DMS153 (cell line): ENCODE measurements around the gene DPCD.
A peak's percentile ranks its signal among the peaks of the same experiment; 100 is the strongest.
"Not testable (repeated sequence)": the region's sequence is repeated elsewhere in the genome, so short reads cannot be mapped to it uniquely, and the experiment has no call there.

Experiments used
- DNase-seq: peaks from one replicate; lab custom pipeline; 2025; lab: John Stamatoyannopoulos, UW

Gene DPCD

GRCh38 chr10:101618871-101619270 is 30.8 kb downstream of the DPCD start:
- DNase-seq: no peak

DNA sequence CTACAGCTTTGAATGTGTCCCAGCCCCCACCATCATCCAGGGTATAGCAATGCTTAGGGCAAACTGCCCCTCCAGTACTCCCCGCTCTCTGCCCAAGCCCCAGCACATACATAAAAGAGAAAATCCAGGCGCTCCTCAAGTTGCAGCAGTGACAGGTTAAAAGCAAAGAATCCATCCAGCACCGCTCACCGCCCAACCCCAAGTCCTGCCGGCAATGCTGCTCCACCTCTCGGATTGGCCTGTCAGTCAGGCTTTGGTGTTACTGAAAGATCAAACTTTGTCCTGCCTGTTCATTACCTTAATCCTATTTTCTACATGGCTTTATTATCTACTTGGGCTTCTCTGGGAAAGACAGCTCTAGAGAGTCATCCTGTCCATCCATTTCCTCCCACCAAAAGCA is 31.9 kb downstream of the DPCD start:
- no peak for DNase-seq

GRCh38 chr10:101623528-101623927 is 35.4 kb downstream of the DPCD start:
- DNase-seq: no peak

DNA sequence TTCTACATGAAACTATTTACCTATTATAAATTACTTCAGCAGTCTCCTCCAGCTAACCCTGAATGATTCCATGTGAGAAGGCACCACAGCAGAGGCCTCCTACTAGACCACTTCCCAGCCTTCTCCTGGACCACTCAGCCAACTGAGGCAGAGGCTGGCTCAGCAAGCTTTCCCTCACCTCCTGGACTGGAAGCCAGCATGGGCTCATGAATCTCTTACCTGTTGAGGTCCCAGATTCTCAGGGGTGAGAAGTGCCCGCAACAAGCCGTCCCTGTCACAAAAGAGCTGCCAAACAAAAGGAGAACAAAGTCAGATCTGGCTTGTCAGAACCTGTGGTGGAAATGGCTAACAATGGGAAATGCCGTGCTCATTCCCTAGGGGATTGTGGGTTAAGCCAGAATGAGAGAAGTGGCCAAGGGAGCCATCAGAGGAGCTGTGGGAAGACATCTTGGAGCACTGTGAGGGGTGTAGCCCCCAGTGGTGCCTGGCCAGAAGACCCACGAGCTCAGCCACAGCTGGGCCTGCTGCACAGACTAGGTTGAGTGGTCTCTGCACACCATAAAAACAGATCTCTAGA is 36.5 kb downstream of the DPCD start:
- peak; percentile 36 for DNase-seq

DNA sequence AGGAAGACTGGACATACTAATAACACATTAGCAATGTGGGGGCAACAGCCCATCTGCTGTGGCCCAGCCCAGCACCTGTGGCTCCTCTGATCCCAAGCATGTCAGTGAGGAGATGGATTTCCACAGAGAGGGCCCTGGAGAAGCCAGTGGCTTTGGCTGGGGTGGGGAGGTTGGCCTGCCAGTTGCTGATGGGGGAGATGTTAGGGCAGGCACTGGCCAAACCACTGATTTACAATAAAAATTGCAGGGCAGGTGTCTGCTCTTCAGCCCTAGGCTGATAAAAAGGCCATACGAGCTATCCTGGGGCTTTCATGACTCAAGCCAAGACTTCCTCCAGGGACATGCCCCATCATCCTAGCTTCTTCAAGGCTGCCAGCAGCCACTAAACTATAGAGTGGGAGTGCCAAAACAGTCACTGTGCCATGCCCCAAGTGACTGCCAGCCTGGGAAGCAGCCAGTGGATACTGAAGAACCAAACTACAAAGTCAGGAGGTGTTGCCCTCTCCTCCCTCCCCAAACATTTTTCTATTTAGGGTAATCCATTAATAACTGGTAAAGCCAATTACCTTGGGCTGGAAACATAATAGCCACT is 37.8 kb downstream of the DPCD start:
- DNase-seq: no peak

GRCh38 chr10:101629837-101630632 is 41.9 kb downstream of the DPCD start:
- no peak for DNase-seq

- DNase-seq: no peak
Measured at GRCh38 chr10:101630633-101630920, 42.5 kb downstream of the DPCD start.

DNA sequence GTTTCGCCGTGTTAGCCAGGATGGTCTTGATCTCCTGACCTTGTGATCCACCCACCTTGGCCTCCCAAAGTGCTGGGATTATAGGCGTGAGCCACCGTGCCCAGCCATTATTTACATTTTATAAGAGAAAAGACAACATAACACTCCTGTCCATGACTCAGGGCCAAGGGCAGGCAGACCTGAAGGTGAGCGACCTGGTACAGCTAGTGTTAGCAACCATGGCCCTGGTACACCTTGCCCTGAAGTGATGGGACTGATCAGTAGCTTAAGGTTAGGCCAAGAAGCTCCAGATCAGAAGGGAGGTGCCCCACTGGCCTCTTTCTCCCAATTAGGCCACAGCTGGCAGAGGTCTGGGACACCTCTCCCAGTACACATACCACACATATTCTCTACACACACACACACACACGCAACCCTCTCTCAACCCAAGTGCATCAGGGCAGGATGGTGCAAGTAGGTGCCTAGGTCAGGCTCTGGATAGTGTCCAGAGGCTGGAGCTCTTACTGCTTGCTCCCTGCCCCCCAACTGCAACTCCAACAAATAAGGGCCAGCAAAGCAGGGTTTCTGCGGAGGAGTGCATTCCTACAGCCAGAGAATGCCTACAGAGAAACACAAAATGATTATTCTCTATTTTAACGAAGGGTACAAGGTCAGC is 43.8 kb downstream of the DPCD start:
- no peak for DNase-seq

GRCh38 chr10:101633510-101633909 is 45.4 kb downstream of the DPCD start:
- DNase-seq: not testable (repeated sequence)

- DNase-seq: no peak
Measured at GRCh38 chr10:101639141-101639900, 51.2 kb downstream of the DPCD start.

DNA sequence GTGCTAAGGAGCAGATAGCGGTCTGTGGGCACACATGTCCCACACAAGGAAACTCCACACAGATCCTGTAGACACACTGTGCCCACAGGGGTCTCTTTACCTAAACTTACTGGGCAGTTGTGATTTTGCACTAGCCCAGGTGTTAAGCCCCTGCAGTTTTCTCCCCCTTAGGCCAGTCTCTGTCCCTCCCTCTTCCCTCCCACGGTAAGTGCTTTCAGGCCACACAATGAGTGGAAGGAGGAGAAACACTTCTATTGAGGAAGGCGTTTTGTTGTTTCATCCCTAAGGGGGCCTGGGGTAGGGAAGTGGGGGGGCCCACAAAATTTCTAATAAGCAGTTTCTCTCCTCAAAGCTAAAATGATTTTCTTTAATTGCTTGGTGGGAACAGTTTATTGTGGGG is 55.4 kb downstream of the DPCD start:
- DNase-seq: no peak

DNA sequence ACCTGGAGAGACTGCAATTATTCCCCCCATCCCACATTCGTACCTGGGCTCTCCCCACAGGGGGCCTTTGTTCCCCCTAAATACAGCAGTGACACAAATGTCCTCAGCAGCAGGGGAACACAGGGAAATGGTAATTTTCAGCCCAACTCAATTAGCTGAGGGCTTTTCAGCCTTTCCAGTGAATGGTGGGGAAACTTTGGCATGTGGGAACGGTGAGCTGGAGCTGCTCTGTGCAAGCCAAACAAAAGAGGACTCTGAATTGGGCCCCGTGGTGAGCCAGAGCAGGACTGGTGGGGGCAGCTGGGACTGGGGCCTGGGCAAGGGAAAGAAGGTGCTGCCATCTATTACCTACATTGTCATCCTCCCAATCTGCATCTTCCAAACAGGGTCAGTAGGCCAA is 55.9 kb downstream of the DPCD start:
- DNase-seq: no peak

DNA sequence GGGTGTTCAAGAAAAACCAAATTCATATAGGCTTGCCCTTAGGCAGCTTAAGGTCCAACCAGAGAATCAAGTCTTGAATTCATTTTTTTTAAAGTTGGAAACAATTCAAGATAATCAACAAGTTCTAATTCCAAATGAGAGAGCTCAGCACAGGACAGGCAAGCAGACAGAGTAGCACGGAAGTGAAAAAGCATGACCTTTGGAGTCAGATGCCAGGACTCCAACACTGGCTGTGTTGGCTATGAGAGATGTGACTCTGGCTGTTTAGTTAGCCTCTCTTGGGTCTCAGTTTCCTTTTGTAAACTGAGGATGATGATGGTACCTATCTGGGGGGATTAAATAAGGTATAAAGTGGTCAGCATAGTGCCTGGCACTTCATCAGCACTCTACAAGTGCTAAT is 57.5 kb downstream of the DPCD start:
- DNase-seq: no peak

- no peak for DNase-seq
Measured at GRCh38 chr10:101646364-101646763, 58.2 kb downstream of the DPCD start.

- no peak for DNase-seq
Measured at GRCh38 chr10:101647255-101647654, 59.1 kb downstream of the DPCD start.

GRCh38 chr10:101649525-101650085 is 61.5 kb downstream of the DPCD start:
- no peak for DNase-seq

GRCh38 chr10:101650863-101651262 is 62.7 kb downstream of the DPCD start:
- DNase-seq: no peak

DNA sequence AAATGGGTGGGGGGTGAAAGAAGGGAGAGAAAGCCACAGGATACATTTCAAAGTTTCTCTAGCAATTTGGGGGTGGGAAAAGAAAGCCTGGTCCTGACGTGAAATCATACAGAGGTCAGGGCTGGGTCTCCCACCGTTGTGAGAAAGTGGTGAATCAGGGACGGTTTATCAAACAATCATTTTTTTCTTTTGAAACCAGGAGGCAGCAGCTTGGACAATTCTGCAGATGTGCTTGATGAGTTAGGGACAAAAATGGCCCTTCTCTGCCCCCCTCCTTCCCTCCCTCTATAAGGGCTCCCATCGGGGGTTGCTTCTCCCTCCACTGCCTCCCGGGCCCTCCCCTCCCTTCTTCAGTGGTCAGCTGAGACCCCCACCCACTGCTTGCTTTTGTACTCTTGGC is 63.2 kb downstream of the DPCD start:
- DNase-seq: no peak

DNA sequence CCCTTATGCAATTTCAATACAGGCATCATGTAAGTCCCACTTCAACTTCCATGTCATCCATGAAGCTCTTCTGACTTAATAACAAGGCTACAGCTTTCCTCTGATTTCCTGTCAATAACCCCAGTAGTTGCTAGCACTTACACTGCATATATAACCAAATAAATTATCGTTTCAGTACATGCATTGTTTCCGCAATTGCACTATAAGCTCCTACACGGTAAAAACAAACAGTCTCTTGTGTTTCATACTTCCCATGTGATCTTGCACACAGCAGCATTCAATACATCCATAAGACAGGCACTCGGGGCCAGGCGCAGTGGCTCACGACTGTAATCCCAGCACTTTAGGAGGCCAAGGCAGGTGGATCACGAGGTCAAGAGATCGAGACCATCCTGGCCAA is 65.4 kb downstream of the DPCD start:
- DNase-seq: no peak

DNA sequence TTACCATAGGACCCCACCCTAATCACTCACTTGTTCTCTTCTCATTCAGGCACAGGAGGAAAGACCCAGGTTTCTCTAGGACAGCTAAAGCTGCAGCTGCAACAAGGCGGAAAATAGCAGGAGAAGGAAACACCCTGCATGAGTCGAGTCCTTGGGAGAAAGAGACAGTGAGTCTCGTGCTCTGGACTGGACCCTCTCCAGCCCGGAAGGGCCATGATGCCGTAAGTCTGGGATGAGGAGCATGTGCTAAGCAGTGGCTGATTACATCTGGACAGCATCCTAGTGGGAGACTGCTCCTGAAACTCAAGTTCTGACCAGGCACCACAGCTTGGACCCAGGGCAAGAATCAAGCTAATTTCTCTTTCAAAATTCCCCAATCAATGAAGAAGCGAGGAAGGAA is 67.4 kb downstream of the DPCD start:
- no peak for DNase-seq

DNA sequence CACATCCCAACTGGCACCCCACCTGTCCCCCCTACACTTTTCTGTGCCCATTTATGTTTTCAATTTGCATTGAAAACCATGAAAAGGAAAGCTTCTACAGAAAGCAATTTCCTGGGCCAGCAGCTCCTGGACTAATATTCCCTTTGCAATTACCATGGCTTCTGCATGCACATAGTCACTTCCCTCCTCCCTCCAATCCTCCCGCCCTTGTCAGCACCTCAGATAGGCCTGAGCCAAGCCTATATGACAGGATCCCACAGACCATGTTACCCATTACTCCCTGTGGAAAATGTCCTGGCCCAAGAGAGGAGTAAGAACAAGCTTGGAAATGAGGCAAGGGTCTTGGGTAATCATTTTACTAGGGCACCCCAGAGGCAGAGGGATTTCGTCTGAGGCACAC is 68.8 kb downstream of the DPCD start:
- no peak for DNase-seq

- no peak for DNase-seq
Measured at GRCh38 chr10:101658975-101659374, 70.9 kb downstream of the DPCD start.
